Large intestine (tissue), 3 donors: ENCODE measurements around the gene MCM5. TPM values are rescaled to one million over a fixed set of nuclear protein-coding genes. Genes with fewer than 3 reads are reported as not detected.

Experiments used
- DNase-seq, 2 donors: peaks; one replicate each; pipeline versions ENCODE4 v3.0.0 to v3.0.0-alpha.2; 2013
- H3K27ac ChIP-seq: one replicate; pipeline ENCODE4 v1.5.1; 2013; ENCODE audit warnings: low read length
- H3K27me3 ChIP-seq: 2 replicates; pipeline ENCODE4 v1.6.1; 2013; ENCODE audit warnings: low read length; ENCODE audit not compliant: control insufficient read depth, insufficient read depth
- H3K36me3 ChIP-seq: 2 replicates; pipeline ENCODE4 v1.6.1; 2013; ENCODE audit warnings: low read length; ENCODE audit not compliant: control insufficient read depth, insufficient read depth
- H3K4me1 ChIP-seq: one replicate; pipeline ENCODE4 v1.6.1; 2013; ENCODE audit warnings: low read length; ENCODE audit not compliant: control insufficient read depth, insufficient read depth
- H3K4me3 ChIP-seq: one replicate; pipeline ENCODE4 v1.5.1; 2013; ENCODE audit warnings: low read length
- H3K9me3 ChIP-seq: one replicate; pipeline ENCODE4 v1.6.1; 2013; ENCODE audit warnings: mild to moderate bottlenecking, low read depth, low read length, moderate library complexity; ENCODE audit not compliant: control insufficient read depth
- WGBS: methylation state at CpG from one replicate; pipeline ENCODE4 v1.1.5; 2013; ENCODE audit warnings: low lambda C conversion rate; ENCODE audit not compliant: insufficient coverage; 5-methylcytosine and 5-hydroxymethylcytosine counted together
- polyA plus RNA-seq: library from polyadenylated mRNA; unstranded; fragments of 120-200 nt; gene quantifications from one replicate; pipeline ENCODE4 v1.2.1, GENCODE V29; 2013

MCM5 gene
- polyA plus RNA-seq, 1 donor, result 41.0 TPM

DNA sequence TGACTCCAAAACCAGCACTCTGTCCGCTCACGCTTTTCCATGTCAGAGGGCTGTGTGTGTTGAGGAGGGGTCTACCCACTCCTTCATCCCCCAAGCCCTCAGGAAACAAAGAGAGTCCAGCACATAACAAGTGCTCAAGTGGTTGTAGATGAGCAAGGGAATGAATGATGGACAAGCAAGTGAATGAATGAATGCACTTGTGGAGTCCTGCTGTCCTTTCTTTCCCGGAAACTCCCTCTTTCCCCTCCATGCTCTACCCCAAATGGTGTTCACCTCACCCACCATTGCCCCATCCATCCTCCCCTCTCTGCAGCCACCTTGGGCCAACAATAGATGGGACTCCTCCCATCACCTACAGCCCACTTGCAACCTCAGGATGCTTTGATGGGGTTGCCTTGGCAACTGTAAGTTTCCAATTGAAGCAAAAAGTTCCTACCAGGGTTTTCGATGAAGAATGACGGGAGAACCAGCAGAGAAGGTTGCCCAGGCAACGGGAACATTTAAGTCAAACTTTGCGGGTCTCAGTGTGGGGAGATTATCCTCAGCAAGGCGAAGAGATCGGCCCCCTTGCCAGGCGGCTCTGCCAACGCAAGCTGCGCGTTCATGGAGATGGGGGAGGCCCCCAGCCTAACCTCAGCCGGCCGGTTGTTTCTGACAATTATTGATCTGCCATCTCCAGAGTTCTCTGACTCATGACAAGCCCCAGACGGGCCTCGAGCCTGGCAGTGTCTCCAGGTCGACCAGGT is 51.1 kb downstream of the MCM5 start:
- DNase-seq, result no peak
- H3K27me3 ChIP-seq, result no peaks in the 10 kb centered on the region
- H3K27ac ChIP-seq, result no peak overlapping the region
- H3K36me3 ChIP-seq, result peaks cover 2% of the 10 kb centered on the region
- no peak overlapping the region for H3K4me3 ChIP-seq
- 0% methylated on average over 1 of the region's 18 CpGs for WGBS
- H3K4me1 ChIP-seq, result peaks cover 3% of the 10 kb centered on the region
- no peaks in the 10 kb centered on the region for H3K9me3 ChIP-seq

GRCh38 chr22:35451592-35451991 is 51.7 kb downstream of the MCM5 start:
- no peak for DNase-seq
- no CpG with 5 or more reads among the region's 7 CpGs for WGBS
- Histone ChIP-seq H3K4me1 (peaks cover 3% of the 10 kb centered on the region), H3K4me3 (no peak overlapping the region), H3K27me3 (no peaks in the 10 kb centered on the region), H3K9me3 (no peaks in the 10 kb centered on the region), H3K36me3 (peaks cover 2% of the 10 kb centered on the region), H3K27ac (peak overlapping the region; percentile 7)

DNA sequence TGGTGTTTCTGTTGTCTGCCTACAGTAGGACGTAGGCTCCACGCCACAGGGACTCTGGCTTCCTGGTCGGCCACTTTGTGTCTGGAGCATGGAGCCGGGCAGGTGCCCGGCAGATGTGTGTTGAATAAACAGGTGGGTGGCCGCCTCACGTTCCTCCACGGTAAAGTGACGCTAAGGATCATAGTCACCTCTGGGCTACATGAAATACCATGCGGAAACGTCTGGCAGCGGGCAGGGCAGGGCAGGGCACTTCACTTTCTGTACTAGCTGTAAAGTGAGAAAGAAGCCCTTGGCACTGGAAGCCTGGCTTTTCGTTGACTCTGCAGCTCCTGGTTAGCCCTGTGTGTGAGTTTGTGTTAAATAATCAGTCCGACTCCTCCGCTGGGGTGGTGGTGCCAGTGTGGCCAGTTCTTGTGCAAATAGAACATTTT is 52.4 kb downstream of the MCM5 start:
- Histone ChIP-seq H3K4me3 (no peak overlapping the region), H3K9me3 (no peaks in the 10 kb centered on the region), H3K27ac (peak overlapping the region; percentile 7), H3K27me3 (no peaks in the 10 kb centered on the region), H3K4me1 (peaks cover 3% of the 10 kb centered on the region), H3K36me3 (no peaks in the 10 kb centered on the region)
- WGBS, result no CpG with 5 or more reads among the region's 15 CpGs
- no peak for DNase-seq

- Histone ChIP-seq H3K4me3 (no peak overlapping the region), H3K27ac (no peak overlapping the region), H3K4me1 (peaks cover 3% of the 10 kb centered on the region), H3K36me3 (no peaks in the 10 kb centered on the region), H3K9me3 (no peaks in the 10 kb centered on the region), H3K27me3 (no peaks in the 10 kb centered on the region)
- WGBS, result 50% methylated on average over 2 of the region's 13 CpGs
- DNase-seq, result no peak
These were observed 53.1 kb downstream of the MCM5 start for GRCh38 chr22:35452810-35453743.

GRCh38 chr22:35454416-35455054 is 54.6 kb downstream of the MCM5 start:
- no peaks in the 10 kb centered on the region for H3K4me1 ChIP-seq
- H3K36me3 ChIP-seq, result no peaks in the 10 kb centered on the region
- DNase-seq, result no peak
- no CpG with 5 or more reads among the region's 9 CpGs for WGBS
- no peaks in the 10 kb centered on the region for H3K27me3 ChIP-seq
- H3K4me3 ChIP-seq, result no peak overlapping the region
- H3K27ac ChIP-seq, result no peak overlapping the region
- no peaks in the 10 kb centered on the region for H3K9me3 ChIP-seq

DNA sequence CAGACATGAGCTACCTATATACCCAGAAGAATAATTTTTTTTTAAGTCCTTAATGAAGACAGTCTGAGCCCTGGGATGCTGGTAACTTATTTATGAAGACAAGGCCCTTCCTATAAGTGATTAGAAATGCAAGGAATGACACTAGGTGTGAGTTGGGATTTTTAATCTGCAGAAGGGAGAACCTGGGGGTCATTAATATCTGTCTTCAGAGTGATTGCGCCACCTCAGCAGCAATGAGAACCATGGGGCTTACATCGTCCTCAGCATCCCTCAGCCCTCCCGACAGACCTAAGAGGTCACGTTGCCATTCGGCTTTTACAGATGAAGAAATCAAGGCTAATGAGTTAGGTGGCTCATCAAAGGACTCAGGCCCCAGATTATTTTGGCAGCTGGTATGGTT is 55.6 kb downstream of the MCM5 start:
- Histone ChIP-seq H3K4me3 (no peak overlapping the region), H3K9me3 (no peaks in the 10 kb centered on the region), H3K4me1 (no peaks in the 10 kb centered on the region), H3K36me3 (no peaks in the 10 kb centered on the region), H3K27ac (no peak overlapping the region), H3K27me3 (no peaks in the 10 kb centered on the region)
- WGBS, result no CpG with 5 or more reads among the region's 5 CpGs
- DNase-seq, result no peak

GRCh38 chr22:35456757-35457156 is 56.8 kb downstream of the MCM5 start:
- WGBS, result no CpG with 5 or more reads among the region's 10 CpGs

DNA sequence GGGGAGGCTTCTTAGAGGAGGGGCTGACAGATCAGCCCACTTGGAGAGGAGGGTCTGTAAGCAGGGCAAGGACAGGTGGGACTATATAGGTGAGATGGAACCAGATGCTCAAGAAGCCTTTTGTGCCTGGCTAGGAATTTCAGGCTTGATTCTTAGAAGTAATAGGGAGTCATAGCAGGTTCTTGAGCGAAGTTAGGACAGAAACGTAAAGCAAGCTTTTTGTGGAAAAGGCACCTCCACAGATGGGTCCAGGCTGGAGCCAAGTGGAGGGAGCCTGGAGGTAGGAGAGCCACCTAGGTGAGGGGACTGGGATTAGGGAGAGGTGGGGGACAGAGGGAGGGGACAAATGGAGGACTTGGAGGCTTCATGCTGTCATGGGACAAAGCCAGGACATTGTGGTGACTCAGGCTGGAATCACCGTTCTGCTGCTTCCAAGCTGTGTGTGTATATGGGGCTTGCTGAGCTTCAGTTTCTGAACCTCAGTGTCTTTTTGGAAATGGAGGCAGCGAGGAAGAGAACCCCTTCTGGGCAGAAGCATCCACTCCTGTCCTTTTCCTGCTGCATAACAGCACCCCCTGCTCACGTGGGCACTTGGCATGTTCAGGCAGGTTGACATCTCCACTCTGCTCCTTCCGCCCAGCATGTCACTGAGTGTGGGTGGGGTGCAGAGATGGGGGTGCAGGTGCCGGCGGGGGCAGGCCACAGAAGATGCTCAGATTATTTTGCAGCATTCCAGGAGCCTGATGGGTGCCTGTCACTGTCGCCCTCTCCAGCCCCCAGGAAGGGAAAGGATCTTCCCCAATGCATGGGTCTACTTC is 58.0 kb downstream of the MCM5 start:
- H3K27me3 ChIP-seq, result no peaks in the 10 kb centered on the region
- no peak for DNase-seq
- no peaks in the 10 kb centered on the region for H3K36me3 ChIP-seq
- no peak overlapping the region for H3K27ac ChIP-seq
- no peak overlapping the region for H3K4me3 ChIP-seq
- H3K4me1 ChIP-seq, result no peaks in the 10 kb centered on the region
- WGBS, result no CpG with 5 or more reads among the region's 9 CpGs
- no peaks in the 10 kb centered on the region for H3K9me3 ChIP-seq

More at GRCh38 chr22:35456757-35457156, 56.8 kb downstream of the MCM5 start:
- Histone ChIP-seq H3K4me1 (no peaks in the 10 kb centered on the region), H3K4me3 (no peak overlapping the region), H3K27ac (no peak overlapping the region), H3K36me3 (no peaks in the 10 kb centered on the region), H3K27me3 (no peaks in the 10 kb centered on the region), H3K9me3 (no peaks in the 10 kb centered on the region)
- no peak for DNase-seq

DNA sequence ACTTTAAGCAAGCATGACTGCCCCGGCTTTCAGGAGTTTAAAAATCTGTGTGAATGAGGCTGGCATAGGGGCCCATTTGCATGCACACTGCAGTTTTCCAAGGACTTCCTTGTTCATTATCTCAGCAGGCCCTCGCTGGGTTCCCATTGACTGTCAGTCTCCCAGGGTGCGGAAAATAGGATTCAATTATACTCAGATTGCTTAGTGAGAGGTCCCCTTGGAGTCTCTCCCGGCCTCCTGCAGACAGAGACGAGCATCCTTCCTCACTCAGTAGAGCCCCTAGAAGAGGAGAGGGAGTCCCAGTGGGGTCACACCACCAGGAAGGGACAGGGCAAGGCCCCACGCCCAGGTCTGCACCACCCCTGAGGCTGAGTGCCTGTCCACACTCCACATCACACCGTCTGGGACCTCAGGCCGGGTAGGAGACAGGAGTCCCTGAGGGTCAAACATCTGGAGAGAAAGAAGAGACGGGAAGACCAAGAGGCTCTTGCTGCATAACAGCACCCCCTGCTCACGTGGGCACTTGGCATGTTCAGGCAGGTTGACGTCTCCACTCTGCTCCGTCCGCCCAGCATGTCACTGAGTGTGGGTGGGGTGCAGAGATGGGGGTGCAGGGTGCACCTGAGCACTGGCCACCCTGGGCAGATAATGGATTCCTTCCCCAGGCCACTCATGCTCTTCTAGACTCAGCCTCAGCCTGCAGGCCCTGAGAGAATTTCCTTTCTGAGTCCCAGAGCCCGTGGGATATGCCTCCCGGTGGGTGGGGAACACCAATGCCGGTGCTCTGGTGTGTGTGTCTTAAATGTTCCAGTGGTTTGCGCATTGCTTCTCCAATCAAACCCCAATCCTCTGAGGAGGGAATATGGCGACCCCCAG is 58.8 kb downstream of the MCM5 start:
- DNase-seq, result no peak
- Histone ChIP-seq H3K4me3 (no peak overlapping the region), H3K27me3 (no peaks in the 10 kb centered on the region), H3K4me1 (no peaks in the 10 kb centered on the region), H3K36me3 (no peaks in the 10 kb centered on the region), H3K9me3 (no peaks in the 10 kb centered on the region), H3K27ac (no peak overlapping the region)
- WGBS, result no CpG with 5 or more reads among the region's 18 CpGs
